Astrocyte (in vitro differentiated cells and primary cell): ENCODE results near the gene ADCY4. TPM values are rescaled to one million over a fixed set of nuclear protein-coding genes. Genes with fewer than 3 reads are reported as not detected.
A peak's percentile ranks its signal among the peaks of the same experiment; 100 is the strongest.

Experiments
- DNase-seq: peaks from one replicate; pipeline ENCODE4 v3.0.0-alpha.2; 2010; ENCODE audit warnings: low read depth
- FAIRE-seq: peaks from 2 replicates; lab custom pipeline; 2011; peaks lifted over from hg19 to GRCh38; lab: Jason Lieb, UNC
- H2AFZ ChIP-seq: 2 replicates; pipeline ENCODE4 v1.6.0; 2012; ENCODE audit warnings: low read depth, low read length, inconsistent platforms
- H3K27ac ChIP-seq: 2 replicates; pipeline ENCODE4 v1.5.1; 2011; ENCODE audit warnings: low read depth, low read length, inconsistent platforms
- H3K27me3 ChIP-seq: 2 replicates; pipeline ENCODE4 v1.6.0; 2011; ENCODE audit warnings: low read length, inconsistent platforms; ENCODE audit not compliant: insufficient read depth
- H3K36me3 ChIP-seq: 2 replicates; pipeline ENCODE4 v1.5.1; 2011; ENCODE audit warnings: low read length, inconsistent platforms; ENCODE audit not compliant: insufficient read depth
- H3K4me1 ChIP-seq: 2 replicates; pipeline ENCODE4 v1.5.1; 2011; ENCODE audit warnings: low read length, inconsistent platforms; ENCODE audit not compliant: insufficient read depth
- H3K4me2 ChIP-seq: 2 replicates; pipeline ENCODE4 v1.6.0; 2012; ENCODE audit warnings: low read length, inconsistent platforms
- H3K4me3 ChIP-seq: 2 replicates; pipeline ENCODE4 v1.5.1; 2011; ENCODE audit warnings: low read depth, mild to moderate bottlenecking, low read length, inconsistent platforms; ENCODE audit not compliant: insufficient read depth
- H3K79me2 ChIP-seq: 2 replicates; pipeline ENCODE4 v1.6.0; 2012; ENCODE audit warnings: mild to moderate bottlenecking, low read length, inconsistent platforms; ENCODE audit not compliant: insufficient read depth
- H3K9ac ChIP-seq: 2 replicates; pipeline ENCODE4 v1.6.0; 2012; ENCODE audit warnings: mild to moderate bottlenecking, low read length, inconsistent platforms
- H3K9me3 ChIP-seq: 2 replicates; pipeline ENCODE4 v1.5.1; 2012; ENCODE audit warnings: low read depth, mild to moderate bottlenecking, low read length, inconsistent platforms; ENCODE audit not compliant: insufficient read depth
- H4K20me1 ChIP-seq: 2 replicates; pipeline ENCODE4 v1.6.0; 2012; ENCODE audit warnings: low read length, inconsistent platforms; ENCODE audit not compliant: insufficient read depth
- H3K27ac Mint-ChIP-seq: one replicate; pipeline ENCODE4 v1.8.0; 2021; ENCODE audit warnings: mild to moderate bottlenecking, mixed read lengths; ENCODE audit not compliant: unreplicated experiment
- H3K27me3 Mint-ChIP-seq: one replicate; pipeline ENCODE4 v1.8.0; 2021; ENCODE audit warnings: low read depth, mixed read lengths; ENCODE audit not compliant: unreplicated experiment
- H3K36me3 Mint-ChIP-seq: one replicate; pipeline ENCODE4 v1.8.0; 2021; ENCODE audit warnings: low read depth, mixed read lengths; ENCODE audit not compliant: unreplicated experiment
- H3K4me1 Mint-ChIP-seq: one replicate; pipeline ENCODE4 v1.8.0; 2021; ENCODE audit warnings: low read depth, mixed read lengths; ENCODE audit not compliant: unreplicated experiment
- H3K4me3 Mint-ChIP-seq: one replicate; pipeline ENCODE4 v1.8.0; 2021; ENCODE audit warnings: mild to moderate bottlenecking, moderate library complexity, mixed read lengths; ENCODE audit not compliant: unreplicated experiment
- H3K9me3 Mint-ChIP-seq: one replicate; pipeline ENCODE4 v1.8.0; 2021; ENCODE audit warnings: mild to moderate bottlenecking, mixed read lengths; ENCODE audit not compliant: unreplicated experiment
- CTCF ChIP-seq: IDR thresholded peaks from 2 replicates; pipeline ENCODE4 v1.5.1; 2011; ENCODE audit warnings: low read depth, mild to moderate bottlenecking, inconsistent platforms, low read length, moderate library complexity; ENCODE audit not compliant: insufficient read depth
- EZH2 ChIP-seq: IDR thresholded peaks from 2 replicates; pipeline ENCODE4 v1.6.1; 2012; ENCODE audit warnings: mild to moderate bottlenecking, low read length, inconsistent platforms; ENCODE audit not compliant: insufficient read depth
- total RNA-seq: library from RNA; stranded (reverse); gene quantifications from 2 replicates; pipeline ENCODE4 v1.2.1, GENCODE V29; 2021

Gene ADCY4
- total RNA-seq, 1 donor from 2014 or later: 0.32 TPM

- Mint-ChIP-seq H3K27ac (no peak overlapping the region), H3K4me3 (no peak overlapping the region), H3K9me3 (peaks cover 10% of the 10 kb centered on the region), H3K36me3 (peaks cover 2% of the 10 kb centered on the region), H3K27me3 (peaks cover 65% of the 10 kb centered on the region), H3K4me1 (peaks cover 5% of the 10 kb centered on the region)
- H2AFZ ChIP-seq: no peak overlapping the region
- no peaks in the 10 kb centered on the region for H3K36me3 ChIP-seq
- no peaks in the 10 kb centered on the region for H3K9me3 ChIP-seq
- TF ChIP-seq EZH2 (no peak), CTCF (no peak)
- FAIRE-seq (no peak), DNase-seq (no peak)
- no peaks in the 10 kb centered on the region for H3K79me2 ChIP-seq
- no peak overlapping the region for H3K4me3 ChIP-seq
- H3K27ac ChIP-seq: no peak overlapping the region
- peaks cover 52% of the 10 kb centered on the region for H3K27me3 ChIP-seq
- no peak overlapping the region for H3K4me2 ChIP-seq
- H3K9ac ChIP-seq: no peak overlapping the region
- H4K20me1 ChIP-seq: no peaks in the 10 kb centered on the region
- H3K4me1 ChIP-seq: no peaks in the 10 kb centered on the region
These were observed 5.7 kb upstream of the ADCY4 start for GRCh38 chr14:24340606-24341005.

GRCh38 chr14:24339284-24340151 is 4.6 kb upstream of the ADCY4 start, which contains the start of gene RIPK3:
TSS of gene RIPK3 (minus strand) at chr14:24339991. CDS start at chr14:24339826, 165 bp downstream.
- FAIRE-seq: no peak
- H3K9me3 ChIP-seq: no peaks in the 10 kb centered on the region
- H3K4me3 ChIP-seq: peak within 1 kb of the TSS; percentile 19
- no peak for DNase-seq
- H3K79me2 ChIP-seq: no peaks in the 10 kb centered on the region
- Mint-ChIP-seq H3K36me3 (peaks cover 2% of the 10 kb centered on the region), H3K9me3 (peaks cover 10% of the 10 kb centered on the region), H3K27me3 (peaks cover 74% of the 10 kb centered on the region), H3K4me1 (peaks cover 5% of the 10 kb centered on the region), H3K4me3 (peak within 1 kb of the TSS; percentile 62), H3K27ac (no peak within 1 kb of the TSS)
- peak within 1 kb of the TSS; percentile 71 for H3K4me2 ChIP-seq
- H3K27me3 ChIP-seq: peaks cover 54% of the 10 kb centered on the region
- H4K20me1 ChIP-seq: no peaks in the 10 kb centered on the region
- peak within 1 kb of the TSS; percentile 55 for H2AFZ ChIP-seq
- H3K4me1 ChIP-seq: no peaks in the 10 kb centered on the region
- TF ChIP-seq EZH2 (peak; percentile 50), CTCF (no peak)
- no peaks in the 10 kb centered on the region for H3K36me3 ChIP-seq
- H3K27ac ChIP-seq: no peak within 1 kb of the TSS
- H3K9ac ChIP-seq: no peak within 1 kb of the TSS

- no peak overlapping the region for H3K27ac Mint-ChIP-seq
- H3K4me1 ChIP-seq: peaks cover 4% of the 10 kb centered on the region
- H2AFZ ChIP-seq: no peak overlapping the region
- DNase-seq (no peak), FAIRE-seq (no peak)
- peaks cover 10% of the 10 kb centered on the region for H3K9me3 Mint-ChIP-seq
- H3K4me3 Mint-ChIP-seq: no peak overlapping the region
- H3K4me2 ChIP-seq: peak overlapping the region; percentile 71
- TF ChIP-seq CTCF: no peak
- no peak for TF ChIP-seq EZH2
- no peaks in the 10 kb centered on the region for H3K9me3 ChIP-seq
- H3K9ac ChIP-seq: no peak overlapping the region
- H3K27me3 ChIP-seq: peaks cover 60% of the 10 kb centered on the region
- H4K20me1 ChIP-seq: no peaks in the 10 kb centered on the region
- H3K36me3 ChIP-seq: no peaks in the 10 kb centered on the region
- H3K36me3 Mint-ChIP-seq: peaks cover 2% of the 10 kb centered on the region
- H3K27ac ChIP-seq: no peak overlapping the region
- no peaks in the 10 kb centered on the region for H3K79me2 ChIP-seq
- H3K27me3 Mint-ChIP-seq: peaks cover 78% of the 10 kb centered on the region
- peaks cover 2% of the 10 kb centered on the region for H3K4me1 Mint-ChIP-seq
- no peak overlapping the region for H3K4me3 ChIP-seq
These were observed 4.0 kb upstream of the ADCY4 start for GRCh38 chr14:24338843-24339242.
